H1 (cell line): ENCODE results near the gene ACTN4. TPM values are rescaled to one million over a fixed set of nuclear protein-coding genes. Genes with fewer than 3 reads are reported as not detected.

Source experiments
- KDM1A ChIP-seq: fragments of 200-600, 300-600 bp; sonication (generic); IDR thresholded peaks from 2 replicates; pipeline ENCODE4 v1.7.1; 2016; ENCODE audit warnings: mild to moderate bottlenecking, low read length, borderline replicate concordance
- RAD21 ChIP-seq, 2 experiments: IDR thresholded peaks in 1 of 2; conservative IDR thresholded peaks in 1 of 2; 2 replicates each; pipeline ENCODE4 v1.6.1; 2011; ENCODE audit warnings: low read depth in 2 of 2, low read length in 2 of 2, improper control_type of control experiment in 1 of 2, inconsistent platforms in 1 of 2, mild to moderate bottlenecking in 1 of 2, moderate library complexity in 1 of 2
- SIRT6 ChIP-seq: IDR thresholded peaks from one replicate; pipeline ENCODE4 v1.7.1; 2012; ENCODE audit warnings: low read length, inconsistent platforms
- SP4 ChIP-seq: IDR thresholded peaks from 2 replicates; pipeline ENCODE4 v1.6.1; 2012; ENCODE audit warnings: low read length, inconsistent platforms
- polyA plus RNA-seq, 7 experiments: library from polyadenylated mRNA; depleted of rRNA in 3 of 7; stranded (reverse) in 5 of 7; unstranded in 2 of 7; fragments of >200 nt in 5 of 7; fragments of 200-250 nt in 2 of 7; gene quantifications; 1 replicate in 5 of 7; 2 replicates in 1 of 7; 4 replicates in 1 of 7; pipeline versions ENCODE4 v1.2.1 to v1.2.3, GENCODE V29; 2011 to 2013; ENCODE audit warnings: missing spikeins in 2 of 7, mixed read lengths in 2 of 7
- total RNA-seq: library from RNA; stranded (reverse); fragmentation: NEBNext Ultra II Directional; extraction: Animal tissue kit (Norgen Biotek cat#: 25700); gene quantifications from 2 replicates; pipeline ENCODE4 v1.2.1, GENCODE V29; 2021
- TF ChIP-seq, protein P1 (sequence below): fragments of 300-600 bp; sonication (generic); IDR thresholded peaks from 2 replicates; pipeline ENCODE4 v1.7.1; 2012; ENCODE audit warnings: low read length, moderate library complexity, mild to moderate bottlenecking, inconsistent platforms; ENCODE audit not compliant: insufficient replicate concordance

Gene ACTN4
- total and polyA plus RNA-seq, 2 of the 8 experiments (the other 6 are each of a cell fraction or from before 2014, with no cell fraction given) = 211 to 520 TPM

DNA sequence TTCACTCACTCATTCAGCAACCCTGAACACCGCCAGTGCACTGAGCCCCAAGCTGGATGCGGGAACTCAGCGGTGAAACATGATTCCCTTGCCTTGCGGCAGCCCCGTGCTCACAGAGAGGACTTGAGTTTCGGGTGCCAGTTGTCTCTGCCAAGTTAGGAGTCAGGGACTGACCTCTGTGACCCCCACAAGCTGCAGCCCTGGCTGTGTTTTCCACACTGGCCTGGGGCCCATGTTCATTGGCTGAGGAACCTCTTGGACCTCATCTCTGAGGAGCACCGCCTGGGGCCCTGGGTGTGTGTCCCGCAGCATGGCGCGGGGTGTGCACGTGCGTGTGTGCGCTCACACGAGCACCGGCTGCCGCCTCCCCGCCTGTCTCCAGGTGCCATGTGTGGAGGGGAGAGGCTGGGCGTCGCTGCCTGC is 65.8 kb downstream of the ACTN4 start (continued):
- TF ChIP-seq, protein P1, sequence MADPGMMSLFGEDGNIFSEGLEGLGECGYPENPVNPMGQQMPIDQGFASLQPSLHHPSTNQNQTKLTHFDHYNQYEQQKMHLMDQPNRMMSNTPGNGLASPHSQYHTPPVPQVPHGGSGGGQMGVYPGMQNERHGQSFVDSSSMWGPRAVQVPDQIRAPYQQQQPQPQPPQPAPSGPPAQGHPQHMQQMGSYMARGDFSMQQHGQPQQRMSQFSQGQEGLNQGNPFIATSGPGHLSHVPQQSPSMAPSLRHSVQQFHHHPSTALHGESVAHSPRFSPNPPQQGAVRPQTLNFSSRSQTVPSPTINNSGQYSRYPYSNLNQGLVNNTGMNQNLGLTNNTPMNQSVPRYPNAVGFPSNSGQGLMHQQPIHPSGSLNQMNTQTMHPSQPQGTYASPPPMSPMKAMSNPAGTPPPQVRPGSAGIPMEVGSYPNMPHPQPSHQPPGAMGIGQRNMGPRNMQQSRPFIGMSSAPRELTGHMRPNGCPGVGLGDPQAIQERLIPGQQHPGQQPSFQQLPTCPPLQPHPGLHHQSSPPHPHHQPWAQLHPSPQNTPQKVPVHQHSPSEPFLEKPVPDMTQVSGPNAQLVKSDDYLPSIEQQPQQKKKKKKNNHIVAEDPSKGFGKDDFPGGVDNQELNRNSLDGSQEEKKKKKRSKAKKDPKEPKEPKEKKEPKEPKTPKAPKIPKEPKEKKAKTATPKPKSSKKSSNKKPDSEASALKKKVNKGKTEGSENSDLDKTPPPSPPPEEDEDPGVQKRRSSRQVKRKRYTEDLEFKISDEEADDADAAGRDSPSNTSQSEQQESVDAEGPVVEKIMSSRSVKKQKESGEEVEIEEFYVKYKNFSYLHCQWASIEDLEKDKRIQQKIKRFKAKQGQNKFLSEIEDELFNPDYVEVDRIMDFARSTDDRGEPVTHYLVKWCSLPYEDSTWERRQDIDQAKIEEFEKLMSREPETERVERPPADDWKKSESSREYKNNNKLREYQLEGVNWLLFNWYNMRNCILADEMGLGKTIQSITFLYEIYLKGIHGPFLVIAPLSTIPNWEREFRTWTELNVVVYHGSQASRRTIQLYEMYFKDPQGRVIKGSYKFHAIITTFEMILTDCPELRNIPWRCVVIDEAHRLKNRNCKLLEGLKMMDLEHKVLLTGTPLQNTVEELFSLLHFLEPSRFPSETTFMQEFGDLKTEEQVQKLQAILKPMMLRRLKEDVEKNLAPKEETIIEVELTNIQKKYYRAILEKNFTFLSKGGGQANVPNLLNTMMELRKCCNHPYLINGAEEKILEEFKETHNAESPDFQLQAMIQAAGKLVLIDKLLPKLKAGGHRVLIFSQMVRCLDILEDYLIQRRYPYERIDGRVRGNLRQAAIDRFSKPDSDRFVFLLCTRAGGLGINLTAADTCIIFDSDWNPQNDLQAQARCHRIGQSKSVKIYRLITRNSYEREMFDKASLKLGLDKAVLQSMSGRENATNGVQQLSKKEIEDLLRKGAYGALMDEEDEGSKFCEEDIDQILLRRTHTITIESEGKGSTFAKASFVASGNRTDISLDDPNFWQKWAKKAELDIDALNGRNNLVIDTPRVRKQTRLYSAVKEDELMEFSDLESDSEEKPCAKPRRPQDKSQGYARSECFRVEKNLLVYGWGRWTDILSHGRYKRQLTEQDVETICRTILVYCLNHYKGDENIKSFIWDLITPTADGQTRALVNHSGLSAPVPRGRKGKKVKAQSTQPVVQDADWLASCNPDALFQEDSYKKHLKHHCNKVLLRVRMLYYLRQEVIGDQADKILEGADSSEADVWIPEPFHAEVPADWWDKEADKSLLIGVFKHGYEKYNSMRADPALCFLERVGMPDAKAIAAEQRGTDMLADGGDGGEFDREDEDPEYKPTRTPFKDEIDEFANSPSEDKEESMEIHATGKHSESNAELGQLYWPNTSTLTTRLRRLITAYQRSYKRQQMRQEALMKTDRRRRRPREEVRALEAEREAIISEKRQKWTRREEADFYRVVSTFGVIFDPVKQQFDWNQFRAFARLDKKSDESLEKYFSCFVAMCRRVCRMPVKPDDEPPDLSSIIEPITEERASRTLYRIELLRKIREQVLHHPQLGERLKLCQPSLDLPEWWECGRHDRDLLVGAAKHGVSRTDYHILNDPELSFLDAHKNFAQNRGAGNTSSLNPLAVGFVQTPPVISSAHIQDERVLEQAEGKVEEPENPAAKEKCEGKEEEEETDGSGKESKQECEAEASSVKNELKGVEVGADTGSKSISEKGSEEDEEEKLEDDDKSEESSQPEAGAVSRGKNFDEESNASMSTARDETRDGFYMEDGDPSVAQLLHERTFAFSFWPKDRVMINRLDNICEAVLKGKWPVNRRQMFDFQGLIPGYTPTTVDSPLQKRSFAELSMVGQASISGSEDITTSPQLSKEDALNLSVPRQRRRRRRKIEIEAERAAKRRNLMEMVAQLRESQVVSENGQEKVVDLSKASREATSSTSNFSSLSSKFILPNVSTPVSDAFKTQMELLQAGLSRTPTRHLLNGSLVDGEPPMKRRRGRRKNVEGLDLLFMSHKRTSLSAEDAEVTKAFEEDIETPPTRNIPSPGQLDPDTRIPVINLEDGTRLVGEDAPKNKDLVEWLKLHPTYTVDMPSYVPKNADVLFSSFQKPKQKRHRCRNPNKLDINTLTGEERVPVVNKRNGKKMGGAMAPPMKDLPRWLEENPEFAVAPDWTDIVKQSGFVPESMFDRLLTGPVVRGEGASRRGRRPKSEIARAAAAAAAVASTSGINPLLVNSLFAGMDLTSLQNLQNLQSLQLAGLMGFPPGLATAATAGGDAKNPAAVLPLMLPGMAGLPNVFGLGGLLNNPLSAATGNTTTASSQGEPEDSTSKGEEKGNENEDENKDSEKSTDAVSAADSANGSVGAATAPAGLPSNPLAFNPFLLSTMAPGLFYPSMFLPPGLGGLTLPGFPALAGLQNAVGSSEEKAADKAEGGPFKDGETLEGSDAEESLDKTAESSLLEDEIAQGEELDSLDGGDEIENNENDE = no peak
- TF ChIP-seq RAD21 (IDR thresholded peaks at IDR 0.05 in 1 of 2, conservative IDR thresholded peaks at IDR 0.05 in 1 of 2; ENCODE audit: low read depth in 2 of 2, low read length in 2 of 2) = no peak
- no peak for TF ChIP-seq SP4
- TF ChIP-seq KDM1A = no peak
- TF ChIP-seq SIRT6 = no peak
